ENCODE results near the gene SMDT1. TPM values are rescaled to one million over a fixed set of nuclear protein-coding genes. Genes with fewer than 3 reads are reported as not detected.
"Not testable (repeated sequence)": the region's sequence is repeated elsewhere in the genome, so short reads cannot be mapped to it uniquely, and the experiment has no call there.

Gene SMDT1
- total RNA-seq, 1 donor from 2014 or later = 14.5 TPM

GRCh38 chr22:42108848-42109247 is 29.3 kb downstream of the SMDT1 start:
- no peak for DNase-seq (ENCODE audit: low read depth, low spot score)

GRCh38 chr22:42111798-42112197 is 32.3 kb downstream of the SMDT1 start:
- DNase-seq (ENCODE audit: low read depth, low spot score) = no peak

DNA sequence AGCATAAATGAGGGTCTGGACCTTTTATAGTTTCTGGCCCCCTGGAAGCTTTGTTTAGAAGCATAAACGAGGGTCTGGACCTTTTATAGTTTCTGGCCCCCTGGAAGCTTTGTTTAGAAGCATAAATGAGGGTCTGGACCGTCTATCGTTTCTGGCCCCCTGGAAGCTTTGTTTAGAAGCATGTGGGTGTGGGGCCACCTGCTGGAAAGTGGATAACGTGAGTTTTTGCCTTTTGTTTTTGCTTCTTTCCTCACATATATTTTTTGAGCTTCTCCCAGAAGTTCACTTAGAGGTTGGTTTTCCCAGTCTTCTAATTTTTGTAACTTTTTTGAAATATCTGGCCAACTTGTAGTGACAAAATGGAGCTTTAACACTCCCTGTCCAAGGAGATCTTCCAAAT is 33.3 kb downstream of the SMDT1 start:
- DNase-seq (ENCODE audit: low read depth, low spot score) = not testable (repeated sequence)

DNA sequence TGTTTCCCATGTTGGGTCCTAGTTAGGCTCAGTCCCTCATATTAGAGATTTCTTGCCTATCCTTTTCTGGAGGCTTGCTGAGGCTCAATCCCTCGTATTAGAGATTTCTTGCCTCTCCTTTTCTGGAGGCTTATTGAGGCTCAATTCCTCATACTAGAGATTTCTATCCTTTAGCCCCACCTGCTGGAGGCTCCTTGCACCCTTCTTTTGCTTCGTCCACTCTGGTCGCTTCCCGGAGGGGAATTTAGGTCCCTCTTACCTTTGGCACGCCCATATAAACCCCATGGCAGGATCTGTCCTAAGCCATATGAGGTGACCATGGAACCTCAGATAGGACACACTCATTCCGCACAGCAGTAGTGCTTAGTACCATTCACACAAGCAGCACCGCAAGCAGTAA is 35.2 kb downstream of the SMDT1 start:
- no peak for DNase-seq (ENCODE audit: low read depth, low spot score)

GRCh38 chr22:42115420-42115830 is 35.9 kb downstream of the SMDT1 start:
- not testable (repeated sequence) for DNase-seq (ENCODE audit: low read depth, low spot score)

GRCh38 chr22:42116848-42117424 is 37.4 kb downstream of the SMDT1 start:
- no peak for DNase-seq (ENCODE audit: low read depth, low spot score)

DNA sequence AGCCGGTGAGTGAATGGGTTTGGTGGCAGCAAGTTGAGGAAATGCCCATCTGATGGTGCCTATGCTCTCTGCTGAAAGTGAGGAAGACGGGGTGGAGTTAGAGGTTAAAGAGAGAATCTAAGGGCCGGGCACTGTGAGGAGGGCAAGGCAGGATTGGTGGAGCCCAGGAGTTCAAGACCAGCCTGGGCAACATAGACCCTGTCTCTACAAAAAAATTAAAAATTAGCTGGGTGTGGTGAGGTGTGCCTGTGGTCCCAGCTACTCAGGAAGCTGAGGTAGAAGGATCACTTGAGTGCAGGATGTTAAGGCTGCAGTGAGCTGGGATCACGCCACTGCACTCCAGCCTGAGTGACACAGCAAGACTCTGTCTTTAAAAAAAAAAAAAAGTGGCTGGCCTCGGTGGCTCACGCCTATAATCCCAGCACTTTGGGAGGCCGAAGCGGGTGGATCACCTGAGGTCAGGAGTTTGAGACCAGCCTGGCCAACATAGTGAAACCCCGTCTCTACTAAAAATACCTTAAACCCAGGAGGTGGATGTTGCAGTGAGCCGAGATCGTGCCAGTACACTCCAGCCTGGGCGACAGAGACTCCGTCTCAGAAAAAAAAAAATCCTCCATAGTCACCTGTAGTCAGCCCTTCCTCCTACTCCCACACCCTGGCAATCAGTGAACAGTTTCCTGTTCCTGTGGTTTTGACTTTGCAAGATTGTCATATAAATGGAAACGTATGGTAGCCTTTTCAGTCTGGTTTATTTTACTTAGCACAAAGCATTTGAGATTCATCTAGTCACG is 40.9 kb downstream of the SMDT1 start:
- DNase-seq (ENCODE audit: low read depth, low spot score) = not testable (repeated sequence)

- DNase-seq (ENCODE audit: low read depth, low spot score) = not testable (repeated sequence)
Observed at GRCh38 chr22:42123529-42123928, 44.0 kb downstream of the SMDT1 start.

DNA sequence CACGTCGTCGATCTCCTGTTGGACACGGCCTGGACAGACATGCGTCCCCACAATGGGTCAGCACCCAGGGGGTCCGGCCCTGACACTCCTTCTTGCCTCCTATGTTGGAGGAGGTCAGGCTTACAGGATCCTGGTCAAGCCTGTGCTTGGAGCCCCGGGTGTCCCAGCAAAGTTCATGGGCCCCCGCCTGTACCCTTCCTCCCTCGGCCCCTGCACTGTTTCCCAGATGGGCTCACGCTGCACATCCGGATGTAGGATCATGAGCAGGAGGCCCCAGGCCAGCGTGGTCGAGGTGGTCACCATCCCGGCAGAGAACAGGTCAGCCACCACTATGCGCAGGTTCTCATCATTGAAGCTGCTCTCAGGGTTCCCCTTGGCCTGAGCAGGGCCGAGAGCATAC is 48.1 kb downstream of the SMDT1 start:
- DNase-seq (ENCODE audit: low read depth, low spot score) = no peak

DNA sequence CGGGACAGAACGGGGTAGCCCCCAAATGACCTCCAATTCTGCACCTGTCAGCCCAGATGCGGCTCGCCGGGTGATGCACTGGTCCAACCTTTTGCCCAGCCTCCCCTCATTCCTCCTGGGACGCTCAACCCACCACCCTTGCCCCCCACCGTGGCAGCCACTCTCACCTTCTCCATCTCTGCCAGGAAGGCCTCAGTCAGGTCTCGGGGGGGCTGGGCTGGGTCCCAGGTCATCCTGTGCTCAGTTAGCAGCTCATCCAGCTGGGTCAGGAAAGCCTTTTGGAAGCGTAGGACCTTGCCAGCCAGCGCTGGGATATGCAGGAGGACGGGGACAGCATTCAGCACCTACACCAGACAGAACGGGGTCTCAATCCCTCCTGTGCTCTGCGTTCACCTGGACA is 48.5 kb downstream of the SMDT1 start:
- not testable (repeated sequence) for DNase-seq (ENCODE audit: low read depth, low spot score)

- DNase-seq (ENCODE audit: low read depth, low spot score) = not testable (repeated sequence)
Observed at GRCh38 chr22:42128776-42129694, 49.5 kb downstream of the SMDT1 start.

DNA sequence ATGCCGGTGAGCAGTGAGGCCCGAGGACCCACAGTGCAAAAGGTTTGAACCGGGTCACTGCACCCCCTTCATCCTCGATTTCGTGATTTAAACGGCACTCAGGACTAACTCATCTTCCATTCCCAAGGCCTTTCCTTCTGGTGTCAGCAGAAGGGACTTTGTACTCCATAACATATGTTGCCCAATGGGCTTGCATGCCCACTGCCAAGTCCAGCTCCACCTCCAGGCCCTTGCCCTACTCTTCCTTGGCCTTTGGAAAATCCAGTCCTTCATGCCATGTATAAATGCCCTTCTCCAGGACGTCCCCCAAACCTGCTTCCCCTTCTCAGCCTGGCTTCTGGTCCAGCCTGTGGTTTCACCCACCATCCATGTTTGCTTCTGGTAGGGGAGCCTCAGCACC is 50.7 kb downstream of the SMDT1 start:
- not testable (repeated sequence) for DNase-seq (ENCODE audit: low read depth, low spot score)

DNA sequence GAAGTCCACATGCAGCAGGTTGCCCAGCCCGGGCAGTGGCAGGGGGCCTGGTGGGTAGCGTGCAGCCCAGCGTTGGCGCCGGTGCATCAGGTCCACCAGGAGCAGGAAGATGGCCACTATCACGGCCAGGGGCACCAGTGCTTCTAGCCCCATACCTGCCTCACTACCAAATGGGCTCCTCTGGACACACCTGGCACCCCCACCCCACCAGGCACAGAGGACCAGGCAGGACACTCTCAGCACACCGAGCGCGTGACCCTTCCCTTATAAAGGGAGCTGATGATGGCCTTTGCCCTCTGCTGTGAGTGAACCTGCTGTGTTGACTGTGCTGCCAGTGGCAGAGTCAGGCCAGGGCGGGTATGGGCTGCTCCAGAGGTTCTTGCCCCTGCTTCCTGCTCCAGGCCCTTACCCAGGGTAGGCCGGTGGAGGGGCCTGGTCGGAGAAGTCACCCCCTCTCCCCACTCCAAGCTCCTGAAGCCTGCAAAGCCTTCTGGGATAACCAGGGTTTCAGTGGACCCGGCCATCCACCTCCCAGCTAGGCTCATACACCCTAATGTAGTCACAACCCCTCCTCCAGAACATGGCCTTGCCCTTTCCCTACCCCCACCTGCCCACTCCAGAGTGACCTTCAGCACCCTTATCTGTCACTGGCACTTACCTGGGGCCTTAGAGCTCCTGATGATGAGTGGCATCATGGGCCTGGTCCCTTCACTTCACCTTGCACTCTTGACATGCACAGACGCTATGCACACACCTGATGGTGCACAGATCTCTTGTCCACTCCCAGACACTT is 51.3 kb downstream of the SMDT1 start, which contains the start of gene CYP2D6:
Gene CYP2D6 (minus strand): TSS at position 172 of the 793 bp plus-strand sequence. CDS start 19 bp downstream, at position 153.
- DNase-seq (ENCODE audit: low read depth, low spot score) = not testable (repeated sequence)

DNA sequence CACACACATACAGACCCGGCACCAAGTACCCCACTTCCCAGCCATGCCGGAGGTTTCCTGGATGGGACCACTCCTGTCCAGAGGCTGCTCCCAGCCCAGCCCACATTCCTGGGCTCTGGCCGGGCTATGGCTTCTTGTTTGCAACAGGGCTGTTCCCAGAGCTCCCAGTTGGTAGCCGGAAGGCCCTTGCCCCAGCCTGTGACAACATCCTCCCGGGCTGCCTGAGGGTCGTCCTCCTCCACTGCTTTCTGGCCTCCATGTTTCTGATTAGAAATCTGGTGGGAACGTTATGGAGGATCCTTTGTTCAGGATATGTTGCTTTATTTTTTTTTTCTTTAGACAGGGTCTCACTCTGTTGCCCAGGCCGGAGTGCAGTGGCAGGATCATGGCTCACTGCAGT is 52.1 kb downstream of the SMDT1 start:
- no peak for DNase-seq (ENCODE audit: low read depth, low spot score)

DNA sequence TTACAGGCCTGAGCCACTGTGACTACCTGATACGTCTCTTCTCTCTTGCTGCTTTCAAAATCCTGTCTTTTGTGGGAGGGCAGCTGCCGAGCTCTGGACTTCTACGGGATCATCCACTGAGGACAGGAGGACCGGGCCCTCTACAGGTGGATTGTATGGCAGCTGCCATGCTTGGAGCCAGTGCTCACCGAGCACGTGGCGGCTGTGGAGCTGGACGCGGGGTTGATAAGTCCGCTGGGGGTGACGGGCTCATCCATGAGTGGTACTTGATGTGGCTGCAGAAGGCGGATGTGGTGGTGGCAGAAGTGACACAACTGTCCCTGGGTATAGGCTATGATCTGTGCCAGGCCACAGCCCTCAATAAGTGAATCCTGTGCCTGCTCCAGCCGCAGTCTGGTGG is 53.0 kb downstream of the SMDT1 start:
- DNase-seq (ENCODE audit: low read depth, low spot score) = no peak

Other genes with a start within 250 kb of the SMDT1 start
- gene SREBF2, start 246.6 kb upstream of the SMDT1 start, total RNA-seq = 47.9 and 60.6 TPM in 2 replicates
- not detected in 2 replicates for gene SHISA8, start 164.6 kb upstream of the SMDT1 start, total RNA-seq
- gene TNFRSF13C, start 152.9 kb upstream of the SMDT1 start, total RNA-seq = 0.13 TPM in 1 of 2 replicates, not detected in the other
- gene CENPM, start 132.5 kb upstream of the SMDT1 start, total RNA-seq = 22.1 and 35.4 TPM in 2 replicates
- 0.07 TPM in 2 replicates for gene SEPTIN3, start 110.3 kb upstream of the SMDT1 start, total RNA-seq
- 0.18 and 0.20 TPM in 2 replicates for gene WBP2NL, start 80.9 kb upstream of the SMDT1 start, total RNA-seq
- 46.4 and 56.8 TPM in 2 replicates for gene NAGA, start 8.9 kb upstream of the SMDT1 start, total RNA-seq
- 17.5 and 25.4 TPM in 2 replicates for gene PHETA2, start 5.5 kb upstream of the SMDT1 start, total RNA-seq
- gene NDUFA6, start 11.1 kb downstream of the SMDT1 start, total RNA-seq = 61.7 and 65.9 TPM in 2 replicates
- gene CYP2D6, start 51.1 kb downstream of the SMDT1 start, total RNA-seq = 0.13 and 0.14 TPM in 2 replicates
- 21.9 and 23.3 TPM in 2 replicates for gene TCF20, start 191.0 kb downstream of the SMDT1 start, total RNA-seq

Data from pulmonary artery endothelial cell (primary cell).